ENCODE data around the gene RASSF5.

DNA sequence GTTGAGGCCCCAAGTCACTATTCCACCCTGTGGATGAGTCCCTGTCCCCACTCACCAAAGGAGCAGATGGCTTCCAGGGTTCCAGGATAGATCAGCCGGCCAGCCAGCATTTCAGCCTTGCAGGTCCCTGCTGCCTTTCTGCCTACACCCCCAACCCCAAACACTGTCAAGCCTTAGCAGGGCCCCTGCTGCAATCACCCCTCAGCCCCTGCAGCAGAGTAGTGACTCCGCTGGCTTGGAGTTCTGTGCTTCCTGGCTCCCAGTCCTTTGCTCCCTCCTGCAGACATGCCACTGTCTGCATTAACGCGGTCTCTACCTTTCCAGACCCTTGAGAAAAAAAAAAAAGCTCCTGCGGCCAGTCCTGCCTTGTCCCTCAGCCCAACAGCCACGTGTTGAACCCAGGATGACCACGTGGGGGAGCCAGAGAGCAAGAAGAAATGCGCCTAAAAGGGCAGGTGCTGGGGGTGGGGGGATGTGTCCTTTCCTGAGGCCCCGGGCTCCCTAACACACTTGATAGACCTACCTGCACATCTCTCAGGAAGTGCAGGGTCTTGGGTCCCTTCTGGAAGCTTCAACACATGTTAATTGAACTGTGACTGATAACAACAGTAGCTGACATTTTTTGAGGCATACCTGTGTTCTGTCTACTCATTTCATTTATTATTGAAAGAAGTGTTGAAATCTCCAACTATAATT, 37.4 kb downstream of the RASSF5 start:
- TF ChIP-seq, protein P1, sequence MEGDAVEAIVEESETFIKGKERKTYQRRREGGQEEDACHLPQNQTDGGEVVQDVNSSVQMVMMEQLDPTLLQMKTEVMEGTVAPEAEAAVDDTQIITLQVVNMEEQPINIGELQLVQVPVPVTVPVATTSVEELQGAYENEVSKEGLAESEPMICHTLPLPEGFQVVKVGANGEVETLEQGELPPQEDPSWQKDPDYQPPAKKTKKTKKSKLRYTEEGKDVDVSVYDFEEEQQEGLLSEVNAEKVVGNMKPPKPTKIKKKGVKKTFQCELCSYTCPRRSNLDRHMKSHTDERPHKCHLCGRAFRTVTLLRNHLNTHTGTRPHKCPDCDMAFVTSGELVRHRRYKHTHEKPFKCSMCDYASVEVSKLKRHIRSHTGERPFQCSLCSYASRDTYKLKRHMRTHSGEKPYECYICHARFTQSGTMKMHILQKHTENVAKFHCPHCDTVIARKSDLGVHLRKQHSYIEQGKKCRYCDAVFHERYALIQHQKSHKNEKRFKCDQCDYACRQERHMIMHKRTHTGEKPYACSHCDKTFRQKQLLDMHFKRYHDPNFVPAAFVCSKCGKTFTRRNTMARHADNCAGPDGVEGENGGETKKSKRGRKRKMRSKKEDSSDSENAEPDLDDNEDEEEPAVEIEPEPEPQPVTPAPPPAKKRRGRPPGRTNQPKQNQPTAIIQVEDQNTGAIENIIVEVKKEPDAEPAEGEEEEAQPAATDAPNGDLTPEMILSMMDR (optimal IDR thresholded peaks at IDR 0.05 in 1 of 3, IDR thresholded peaks at IDR 0.05 in 1 of 3, conservative IDR thresholded peaks at IDR 0.05 in 1 of 3; ENCODE audit: extremely low read depth in 1 of 3, insufficient read depth in 2 of 3, low read length in 3 of 3) = peak; percentile 87
- TF ChIP-seq EZH2 (IDR thresholded peaks at IDR 0.05; ENCODE audit: low read length) = no peak

Measured in keratinocyte (primary cell).